Measurements from ENCODE around the gene GABRD.

GABRD gene

GRCh38 chr1:1986451-1987141 is 32.5 kb upstream of the GABRD start:
- no peak overlapping the region for H3K4me3 ChIP-seq (ENCODE audit: low read length)
- no peak for DNase-seq (ENCODE audit: low read depth)
- no peak for TF ChIP-seq CTCF (conservative IDR thresholded peaks at IDR 0.05; ENCODE audit: low read length)

GRCh38 chr1:1987142-1987510 is 32.0 kb upstream of the GABRD start:
- no peak for DNase-seq (ENCODE audit: low read depth)

GRCh38 chr1:1988061-1988945 is 30.8 kb upstream of the GABRD start:
- no peak for DNase-seq (ENCODE audit: low read depth)
- no peak for TF ChIP-seq CTCF (conservative IDR thresholded peaks at IDR 0.05; ENCODE audit: low read length)
- no peak overlapping the region for H3K4me3 ChIP-seq (ENCODE audit: low read length)

More at GRCh38 chr1:1987142-1987510, 32.0 kb upstream of the GABRD start:
- H3K4me3 ChIP-seq (ENCODE audit: low read length), result no peak overlapping the region
- TF ChIP-seq CTCF (conservative IDR thresholded peaks at IDR 0.05; ENCODE audit: low read length), result no peak

- no peak for DNase-seq (ENCODE audit: low read depth)
- no peak for TF ChIP-seq CTCF (conservative IDR thresholded peaks at IDR 0.05; ENCODE audit: low read length)
- no peak overlapping the region for H3K4me3 ChIP-seq (ENCODE audit: low read length)
Measured at GRCh38 chr1:1989102-1989542, 30.0 kb upstream of the GABRD start.

- H3K4me3 ChIP-seq (ENCODE audit: low read length), result no peak overlapping the region; the same call in 1 of the 2 replicates
- no peak for TF ChIP-seq CTCF (conservative IDR thresholded peaks at IDR 0.05; ENCODE audit: low read length)
- peak; percentile 42 for DNase-seq (ENCODE audit: low read depth)
Measured at GRCh38 chr1:1989789-1990188, 29.4 kb upstream of the GABRD start.

- TF ChIP-seq CTCF (conservative IDR thresholded peaks at IDR 0.05; ENCODE audit: low read length), result no peak
- DNase-seq (ENCODE audit: low read depth), result peak; percentile 15
- H3K4me3 ChIP-seq (ENCODE audit: low read length), result no peak overlapping the region; the same call in 1 of the 2 replicates
Measured at GRCh38 chr1:1990222-1990621, 28.9 kb upstream of the GABRD start.
